GM11168 (cell line): ENCODE results near the gene PUM2.
"Not testable (repeated sequence)": the region's sequence is repeated elsewhere in the genome, so short reads cannot be mapped to it uniquely, and the experiment has no call there.

Source experiments
- in situ Hi-C: fragments of 300-500 bp; cut with MboI; formaldehyde crosslinking; loops from one replicate; pipeline ENCODE4 v1.12.0; 2022; ENCODE audit warnings: low sequenced_read_pairs; ENCODE audit not compliant: unreplicated experiment

PUM2 gene

GRCh38 chr2:20371323-20372025, 20.8 kb upstream of the PUM2 start:
- in situ Hi-C loops = no loop called here

GRCh38 chr2:20370191-20370590, 19.5 kb upstream of the PUM2 start:
- in situ Hi-C loops = no loop called here

- in situ Hi-C loops = no loop called here
Measured at GRCh38 chr2:20369366-20369765, 18.7 kb upstream of the PUM2 start.

- in situ Hi-C loops = no loop called here
Measured at GRCh38 chr2:20368706-20369105, 18.1 kb upstream of the PUM2 start.

- in situ Hi-C loops = not testable (repeated sequence)
Measured at GRCh38 chr2:20367929-20368328, 17.3 kb upstream of the PUM2 start.

GRCh38 chr2:20366672-20367116, 16.1 kb upstream of the PUM2 start:
- in situ Hi-C loops = no loop called here

GRCh38 chr2:20365249-20365817, 14.7 kb upstream of the PUM2 start:
- in situ Hi-C loops = no loop called here

- in situ Hi-C loops = no loop called here
Measured at GRCh38 chr2:20363578-20363977, 12.9 kb upstream of the PUM2 start.

- in situ Hi-C loops = no loop called here
Measured at GRCh38 chr2:20362701-20363435, 12.2 kb upstream of the PUM2 start.

GRCh38 chr2:20361893-20362292, 11.2 kb upstream of the PUM2 start:
- in situ Hi-C loops = no loop called here

GRCh38 chr2:20359096-20359495, 8.5 kb upstream of the PUM2 start:
- in situ Hi-C loops = no loop called here

GRCh38 chr2:20357638-20358389, 7.2 kb upstream of the PUM2 start:
- in situ Hi-C loops = no loop called here

GRCh38 chr2:20356042-20356441, 5.4 kb upstream of the PUM2 start:
- in situ Hi-C loops = no loop called here

- in situ Hi-C loops = no loop called here
Measured at GRCh38 chr2:20355131-20355530, 4.5 kb upstream of the PUM2 start.

GRCh38 chr2:20353241-20353992, 2.8 kb upstream of the PUM2 start:
- in situ Hi-C loops = no loop called here

- in situ Hi-C loops = no loop called here
Measured at GRCh38 chr2:20352581-20353216, 2.1 kb upstream of the PUM2 start.

- in situ Hi-C loops = no loop called here
Measured at GRCh38 chr2:20352230-20352578, 1.6 kb upstream of the PUM2 start.

GRCh38 chr2:20351555-20352229, 1.0 kb upstream of the PUM2 start:
- in situ Hi-C loops = no loop called here

- in situ Hi-C loops = no loop called here
Measured at GRCh38 chr2:20350041-20350712, 467 bp downstream of the PUM2 start.
